Kidney epithelial cell (primary cell): ENCODE data around the gene GAA. TPM values are rescaled to one million over a fixed set of nuclear protein-coding genes. Genes with fewer than 3 reads are reported as not detected.

ENCODE experiments used
- DNase-seq: peaks from one replicate; pipeline ENCODE4 v3.0.0-alpha.2; 2010; ENCODE audit warnings: low read depth
- H3K27me3 ChIP-seq: 2 replicates; pipeline ENCODE4 v1.6.0; 2011; ENCODE audit warnings: low read length; ENCODE audit not compliant: control insufficient read depth, insufficient read depth
- H3K36me3 ChIP-seq: 2 replicates; pipeline ENCODE4 v1.5.1; 2011; ENCODE audit warnings: low read length; ENCODE audit not compliant: control insufficient read depth, insufficient read depth
- H3K4me3 ChIP-seq: 2 replicates; pipeline ENCODE4 v1.5.1; 2011; ENCODE audit warnings: low read depth, mild to moderate bottlenecking, control low read depth, low read length
- CTCF ChIP-seq: IDR thresholded peaks from 2 replicates; pipeline ENCODE4 v1.5.1; 2011; ENCODE audit warnings: mild to moderate bottlenecking, moderate library complexity, low read length, control low read depth, inconsistent platforms; ENCODE audit not compliant: insufficient read depth, poor library complexity, severe bottlenecking
- total RNA-seq: library from RNA; depleted of rRNA; stranded (reverse); fragments of >200 nt; gene quantifications from 2 replicates; pipeline ENCODE4 v1.2.3, GENCODE V29; 2015

Gene GAA
- total RNA-seq, 1 donor from 2014 or later: 60.9 TPM

- TF ChIP-seq CTCF: no peak
- Histone ChIP-seq H3K4me3 (no peak overlapping the region), H3K36me3 (no peaks in the 10 kb centered on the region), H3K27me3 (peaks cover 3% of the 10 kb centered on the region)
- no peak for DNase-seq
Observed at GRCh38 chr17:80115159-80115558, 13.8 kb downstream of the GAA start.

GRCh38 chr17:80116276-80116920 lies 15.0 kb downstream of the GAA start:
- peaks cover 3% of the 10 kb centered on the region for H3K27me3 ChIP-seq
- no peak overlapping the region for H3K4me3 ChIP-seq
- H3K36me3 ChIP-seq: no peaks in the 10 kb centered on the region

GRCh38 chr17:80116921-80117380 lies 15.6 kb downstream of the GAA start:
- Histone ChIP-seq H3K36me3 (no peaks in the 10 kb centered on the region), H3K4me3 (no peak overlapping the region), H3K27me3 (peaks cover 3% of the 10 kb centered on the region)
- no peak for DNase-seq
- no peak for TF ChIP-seq CTCF

More at GRCh38 chr17:80116276-80116920, 15.0 kb downstream of the GAA start:
- no peak for DNase-seq
- no peak for TF ChIP-seq CTCF

- no peak for DNase-seq
- Histone ChIP-seq H3K4me3 (no peak overlapping the region), H3K36me3 (no peaks in the 10 kb centered on the region), H3K27me3 (no peaks in the 10 kb centered on the region)
- TF ChIP-seq CTCF: no peak
Observed at GRCh38 chr17:80117491-80118401, 16.4 kb downstream of the GAA start.

- no peak for DNase-seq
- TF ChIP-seq CTCF: no peak
- Histone ChIP-seq H3K27me3 (no peaks in the 10 kb centered on the region), H3K4me3 (no peak overlapping the region), H3K36me3 (no peaks in the 10 kb centered on the region)
Observed at GRCh38 chr17:80118601-80119270, 17.4 kb downstream of the GAA start.
